OCI-M1 (cell line): Measurements from ENCODE around the gene SPDYE2.
"Not testable (repeated sequence)": the region's sequence is repeated elsewhere in the genome, so short reads cannot be mapped to it uniquely, and the experiment has no call there.

Experiments used
- DNase-seq: peaks from one replicate; lab custom pipeline; 2025; lab: John Stamatoyannopoulos, UW

SPDYE2 gene

DNA sequence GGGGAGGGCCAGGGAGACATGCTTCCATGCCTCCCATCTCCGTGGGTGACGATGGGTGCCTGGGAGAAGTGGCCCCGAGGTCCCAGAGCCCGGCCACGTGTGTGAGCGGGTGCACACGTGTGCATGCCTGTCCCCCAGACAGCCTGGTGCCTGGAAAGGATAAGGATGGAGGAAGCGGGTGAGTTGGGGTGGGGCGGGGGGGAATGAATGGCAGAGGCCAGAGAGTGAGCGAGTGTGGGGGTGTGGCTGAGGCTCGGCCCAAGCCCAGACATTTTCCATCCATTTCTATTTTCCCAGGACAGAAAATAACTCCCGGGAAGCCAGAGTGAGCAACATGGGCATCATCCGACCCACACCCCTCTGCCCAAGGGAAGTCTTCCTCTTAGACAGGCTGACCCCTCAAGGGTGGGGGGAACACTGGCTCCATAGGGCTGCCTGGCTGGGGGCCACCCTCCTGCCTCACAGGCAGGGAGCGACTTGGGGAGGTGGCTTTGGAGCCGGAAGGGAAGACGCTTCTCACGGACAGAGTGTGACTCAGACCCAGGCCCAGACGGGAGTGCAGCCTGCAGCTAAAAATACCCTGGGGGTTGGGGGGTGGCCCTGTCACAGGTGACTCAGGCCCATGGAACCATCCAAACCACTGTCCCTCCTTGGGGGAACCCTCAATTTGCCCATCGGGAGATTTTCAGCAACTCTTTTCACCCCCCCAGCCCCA, 53.6 kb downstream of the SPDYE2 start:
- not testable (repeated sequence) for DNase-seq

DNA sequence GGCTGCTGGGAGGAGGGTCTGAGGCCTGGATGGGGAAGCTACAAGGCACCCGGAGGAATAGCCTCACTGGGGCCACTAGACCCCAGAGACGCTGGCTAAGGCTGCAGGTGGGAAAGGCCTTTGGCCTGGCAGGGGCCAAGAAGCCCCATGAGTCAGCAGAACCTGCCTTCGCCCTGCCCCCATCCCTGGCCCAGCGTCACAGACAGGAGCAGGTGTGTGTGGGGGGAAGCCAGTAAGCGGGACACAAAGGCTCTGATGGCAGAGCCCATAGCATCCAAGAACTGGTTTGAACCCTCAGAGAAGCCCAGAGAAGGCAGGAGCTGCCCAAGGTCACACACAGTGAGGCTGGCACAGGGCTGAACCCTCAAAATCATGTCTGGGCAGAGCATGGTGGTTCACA, 55.8 kb downstream of the SPDYE2 start:
- not testable (repeated sequence) for DNase-seq

DNA sequence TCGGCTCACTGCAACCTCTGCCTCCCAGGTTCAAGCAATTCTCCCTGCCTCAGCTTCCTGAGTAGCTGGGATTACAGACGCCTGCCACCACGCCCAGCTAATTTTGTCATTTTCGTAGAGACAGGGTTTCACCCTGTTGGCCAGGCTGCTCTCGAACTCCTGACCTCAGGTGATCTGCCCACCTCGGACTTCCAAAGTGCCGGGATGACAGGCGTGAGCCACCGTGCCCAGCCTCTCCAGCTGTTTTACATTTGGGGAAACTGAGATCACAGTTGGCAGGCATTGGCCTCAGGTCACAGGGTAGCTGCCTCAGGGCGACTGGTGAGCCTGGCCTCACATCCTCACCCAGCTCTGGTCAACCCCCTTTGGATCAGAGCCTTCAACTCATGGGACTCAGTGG, 58.7 kb downstream of the SPDYE2 start:
- not testable (repeated sequence) for DNase-seq

DNA sequence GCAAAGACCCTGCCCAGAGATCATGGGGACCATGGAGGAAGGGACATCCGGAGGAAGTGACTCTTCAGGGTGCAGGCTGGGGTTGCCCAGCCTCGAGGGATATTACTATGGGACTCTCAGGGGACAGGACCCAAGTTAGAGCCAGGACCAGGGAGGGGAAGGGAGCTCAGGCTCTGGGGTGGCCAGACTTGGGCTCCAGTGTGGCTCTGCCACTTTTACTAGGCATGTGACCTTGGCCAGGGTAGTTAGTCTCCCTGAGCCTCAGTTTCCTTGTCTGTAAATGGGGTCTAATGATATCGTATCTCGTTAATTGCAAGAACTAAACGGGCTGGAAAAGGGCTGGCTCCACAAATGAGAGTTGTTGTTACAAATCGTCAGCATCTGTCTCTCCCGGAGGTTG, 59.4 kb downstream of the SPDYE2 start:
- not testable (repeated sequence) for DNase-seq

DNA sequence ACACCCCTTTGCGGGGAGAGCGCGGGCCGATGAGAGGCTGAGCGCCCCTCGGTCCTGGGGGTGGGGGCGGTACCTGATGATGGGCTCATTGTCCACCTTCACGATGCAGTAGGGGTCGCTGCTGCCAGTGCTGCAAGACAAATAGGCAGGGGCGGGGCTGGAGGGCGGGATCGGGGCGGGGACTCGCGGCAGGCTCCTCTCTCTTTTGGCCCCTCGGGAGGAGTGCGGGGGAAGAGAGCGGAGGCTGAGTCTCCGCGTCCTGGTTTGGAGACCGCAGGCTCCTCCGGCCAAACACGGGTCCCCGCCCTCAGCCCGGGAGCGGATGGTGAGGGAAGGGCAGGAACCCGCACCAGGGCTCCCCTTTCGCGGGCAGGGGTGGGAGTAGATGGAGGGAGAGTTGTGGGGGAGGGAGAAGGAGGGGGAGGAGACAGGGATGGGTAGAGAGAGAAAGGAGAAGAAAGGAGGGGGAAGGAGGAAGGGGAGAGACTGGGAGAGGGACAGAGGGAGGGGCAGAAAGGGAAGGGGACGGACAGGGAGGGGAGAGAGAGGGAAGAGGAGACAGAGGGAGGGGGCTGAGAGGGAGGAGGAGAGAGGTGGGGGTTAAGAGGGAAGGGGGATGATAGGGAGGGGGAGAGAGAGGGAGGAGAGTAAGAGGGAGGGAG, 60.1 kb downstream of the SPDYE2 start:
- not testable (repeated sequence) for DNase-seq

DNA sequence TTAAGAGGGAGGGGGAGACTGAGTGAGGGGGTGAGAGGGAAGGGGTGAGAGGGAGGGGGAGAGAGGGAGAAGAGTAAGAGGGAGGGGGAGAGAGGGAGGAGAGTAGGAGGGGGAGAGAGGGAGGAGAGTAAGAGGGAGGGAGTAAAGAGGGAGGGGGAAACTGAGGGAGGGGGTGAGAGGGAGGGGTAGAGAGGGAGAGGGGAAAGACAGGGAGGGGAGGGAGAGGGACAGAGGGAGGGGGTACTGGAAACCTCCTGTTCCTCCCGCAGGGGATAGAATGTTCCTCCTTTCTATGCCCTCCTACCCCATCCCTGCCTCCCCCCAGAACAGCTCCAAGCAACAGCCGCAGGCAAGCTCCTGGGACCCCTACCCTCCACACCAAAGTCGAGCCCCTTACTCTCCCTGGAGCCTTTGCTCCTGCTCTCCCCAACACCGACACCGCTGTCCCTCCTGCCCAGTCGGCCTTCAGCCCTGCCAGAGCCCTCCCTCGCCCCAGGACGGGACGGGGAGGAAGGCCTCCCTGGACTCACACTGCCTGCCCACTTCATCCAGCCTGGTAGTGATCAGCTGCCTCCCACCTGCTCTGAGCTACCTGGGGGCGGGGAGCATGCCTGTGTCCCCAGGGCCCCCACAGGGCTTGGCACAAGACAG, 60.8 kb downstream of the SPDYE2 start:
- not testable (repeated sequence) for DNase-seq
